ENCODE results near the gene CCNL1. TPM values are rescaled to one million over a fixed set of nuclear protein-coding genes. Genes with fewer than 3 reads are reported as not detected.

CCNL1 gene
- total RNA-seq, 1 donor, result 194 TPM

- DNase-seq (ENCODE audit: insufficient read length, low spot score, missing footprints), result no peak
- peaks cover 95% of the 10 kb centered on the region for H3K36me3 ChIP-seq (ENCODE audit: insufficient read depth, low read length)
- H4K20me1 ChIP-seq (ENCODE audit: insufficient read depth, low read length), result peaks cover 76% of the 10 kb centered on the region
- no peaks in the 10 kb centered on the region for H3K9me3 ChIP-seq (ENCODE audit: low read depth, low read length)
- no peak overlapping the region for H3K27ac ChIP-seq (ENCODE audit: low read depth, low read length)
- H3K27me3 ChIP-seq (ENCODE audit: insufficient read depth, low read length), result no peaks in the 10 kb centered on the region
- peaks cover 34% of the 10 kb centered on the region for H3K4me1 ChIP-seq (ENCODE audit: insufficient read depth, low read length)
- peak overlapping the region; percentile 73 for H3K4me3 ChIP-seq (ENCODE audit: insufficient read depth, low read length)
- H3K4me2 ChIP-seq (ENCODE audit: insufficient read depth, low read length), result peak overlapping the region; percentile 81
- peaks cover 85% of the 10 kb centered on the region for H3K79me2 ChIP-seq (ENCODE audit: insufficient read depth, low read length)
- TF ChIP-seq CTCF (IDR thresholded peaks at IDR 0.05; ENCODE audit: extremely low read depth, low read depth, low read length), result no peak
- H2AFZ ChIP-seq (ENCODE audit: low read length), result no peak overlapping the region
These were observed 5.2 kb downstream of the CCNL1 start for GRCh38 chr3:157154563-157155330.

GRCh38 chr3:157152930-157153329 is 7.0 kb downstream of the CCNL1 start:
- peaks cover 100% of the 10 kb centered on the region for H3K36me3 ChIP-seq (ENCODE audit: insufficient read depth, low read length)
- peaks cover 67% of the 10 kb centered on the region for H3K79me2 ChIP-seq (ENCODE audit: insufficient read depth, low read length)
- H2AFZ ChIP-seq (ENCODE audit: low read length), result no peak overlapping the region
- no peaks in the 10 kb centered on the region for H3K27me3 ChIP-seq (ENCODE audit: insufficient read depth, low read length)
- H3K4me3 ChIP-seq (ENCODE audit: insufficient read depth, low read length), result no peak overlapping the region
- TF ChIP-seq CTCF (IDR thresholded peaks at IDR 0.05; ENCODE audit: extremely low read depth, low read depth, low read length), result no peak
- DNase-seq (ENCODE audit: insufficient read length, low spot score, missing footprints), result no peak
- H3K27ac ChIP-seq (ENCODE audit: low read depth, low read length), result peak overlapping the region; percentile 5
- no peaks in the 10 kb centered on the region for H3K9me3 ChIP-seq (ENCODE audit: low read depth, low read length)
- H4K20me1 ChIP-seq (ENCODE audit: insufficient read depth, low read length), result peaks cover 62% of the 10 kb centered on the region
- peak overlapping the region; percentile 81 for H3K4me2 ChIP-seq (ENCODE audit: insufficient read depth, low read length)
- H3K4me1 ChIP-seq (ENCODE audit: insufficient read depth, low read length), result peaks cover 34% of the 10 kb centered on the region

GRCh38 chr3:157152438-157152837 is 7.5 kb downstream of the CCNL1 start:
- TF ChIP-seq CTCF (IDR thresholded peaks at IDR 0.05; ENCODE audit: extremely low read depth, low read depth, low read length), result no peak
- Histone ChIP-seq H3K27me3 (ENCODE audit: insufficient read depth, low read length) (no peaks in the 10 kb centered on the region), H2AFZ (ENCODE audit: low read length) (no peak overlapping the region), H3K4me2 (ENCODE audit: insufficient read depth, low read length) (no peak overlapping the region), H3K4me1 (ENCODE audit: insufficient read depth, low read length) (peaks cover 34% of the 10 kb centered on the region), H3K9me3 (ENCODE audit: low read depth, low read length) (no peaks in the 10 kb centered on the region), H3K79me2 (ENCODE audit: insufficient read depth, low read length) (peaks cover 62% of the 10 kb centered on the region), H3K4me3 (ENCODE audit: insufficient read depth, low read length) (no peak overlapping the region), H3K27ac (ENCODE audit: low read depth, low read length) (no peak overlapping the region), H4K20me1 (ENCODE audit: insufficient read depth, low read length) (peaks cover 57% of the 10 kb centered on the region), H3K36me3 (ENCODE audit: insufficient read depth, low read length) (peaks cover 100% of the 10 kb centered on the region)
- DNase-seq (ENCODE audit: insufficient read length, low spot score, missing footprints), result no peak

- TF ChIP-seq CTCF (IDR thresholded peaks at IDR 0.05; ENCODE audit: extremely low read depth, low read depth, low read length), result no peak
- Histone ChIP-seq H2AFZ (ENCODE audit: low read length) (no peak overlapping the region), H3K27ac (ENCODE audit: low read depth, low read length) (no peak overlapping the region), H3K9me3 (ENCODE audit: low read depth, low read length) (no peaks in the 10 kb centered on the region), H3K27me3 (ENCODE audit: insufficient read depth, low read length) (no peaks in the 10 kb centered on the region), H3K4me2 (ENCODE audit: insufficient read depth, low read length) (no peak overlapping the region), H3K79me2 (ENCODE audit: insufficient read depth, low read length) (peaks cover 54% of the 10 kb centered on the region), H3K36me3 (ENCODE audit: insufficient read depth, low read length) (peaks cover 100% of the 10 kb centered on the region), H3K4me1 (ENCODE audit: insufficient read depth, low read length) (peaks cover 26% of the 10 kb centered on the region), H3K4me3 (ENCODE audit: insufficient read depth, low read length) (no peak overlapping the region), H4K20me1 (ENCODE audit: insufficient read depth, low read length) (peaks cover 49% of the 10 kb centered on the region)
- DNase-seq (ENCODE audit: insufficient read length, low spot score, missing footprints), result no peak
These were observed 8.3 kb downstream of the CCNL1 start for GRCh38 chr3:157151627-157152026.
